GM10266 (cell line): ENCODE data around the gene XIRP2.

Source experiments
- DNase-seq: peaks from one replicate; pipeline ENCODE4 v3.0.0; 2012; ENCODE audit errors: extremely low spot score
- CTCF ChIP-seq: IDR thresholded peaks from 2 replicates; pipeline ENCODE4 v1.5.1; 2012; ENCODE audit warnings: mild to moderate bottlenecking, low read depth; ENCODE audit not compliant: control insufficient read depth, insufficient read depth; ENCODE audit errors: missing control alignments

The XIRP2 gene

GRCh38 chr2:166888180-166888579, at the start of gene XIRP2:
Gene XIRP2 (plus strand): TSS chr2:166888480. CDS start chr2:166903483, 15,003 bp downstream.
- TF ChIP-seq CTCF = no peak
- no peak for DNase-seq

GRCh38 chr2:166841152-166841551, 47.1 kb upstream of the XIRP2 start:
- no peak for DNase-seq
- no peak for TF ChIP-seq CTCF

- DNase-seq = no peak
- TF ChIP-seq CTCF = no peak
Measured at GRCh38 chr2:166841679-166842078, 46.6 kb upstream of the XIRP2 start.

GRCh38 chr2:166844111-166844510, 44.2 kb upstream of the XIRP2 start:
- TF ChIP-seq CTCF = no peak
- no peak for DNase-seq

GRCh38 chr2:166862468-166863132, 25.7 kb upstream of the XIRP2 start:
- no peak for DNase-seq
- TF ChIP-seq CTCF = no peak

- TF ChIP-seq CTCF = no peak
- DNase-seq = no peak
Measured at GRCh38 chr2:166867874-166868514, 20.3 kb upstream of the XIRP2 start.

GRCh38 chr2:166870346-166870745, 17.9 kb upstream of the XIRP2 start:
- TF ChIP-seq CTCF = no peak
- no peak for DNase-seq
